ENCODE data around the gene SLC25A48.
A peak's percentile ranks its signal among the peaks of the same experiment; 100 is the strongest.
"Not testable (repeated sequence)": the region's sequence is repeated elsewhere in the genome, so short reads cannot be mapped to it uniquely, and the experiment has no call there.

Gene SLC25A48

DNA sequence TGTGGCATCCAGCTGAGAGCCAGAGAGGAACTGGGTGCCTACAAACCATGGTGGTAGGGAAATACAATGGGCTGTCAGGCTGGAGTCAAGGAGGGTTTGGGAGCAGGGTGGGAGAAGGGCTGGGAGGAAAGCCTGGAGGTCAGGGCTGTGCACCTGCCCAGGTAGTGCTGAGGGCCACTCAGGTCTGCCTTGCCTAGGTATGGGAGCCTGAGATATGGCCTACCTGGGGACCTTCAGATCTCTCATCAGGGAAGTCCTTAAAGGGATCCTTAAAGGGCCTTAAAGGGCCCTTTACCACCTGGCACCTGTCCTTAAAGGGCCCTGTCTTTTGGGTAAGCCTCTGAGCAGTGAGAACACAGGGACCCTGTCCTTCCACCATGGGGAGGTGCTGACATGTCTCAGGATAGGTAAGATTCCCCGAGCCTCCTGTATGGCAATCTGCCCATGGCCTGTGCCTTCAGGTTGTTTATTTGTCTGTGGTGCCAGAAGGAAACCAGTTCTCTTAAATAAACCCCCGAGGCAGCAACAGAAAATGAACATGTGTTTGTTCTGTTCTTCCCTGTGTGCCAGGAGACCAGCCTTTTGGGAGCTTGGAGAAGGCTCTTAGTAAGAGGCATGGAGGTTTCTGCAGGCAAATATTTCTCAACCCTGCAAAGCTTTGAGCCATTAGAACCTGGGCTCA is 23.3 kb downstream of the SLC25A48 start:
- DNase-seq (ENCODE audit: low spot score): no peak

DNA sequence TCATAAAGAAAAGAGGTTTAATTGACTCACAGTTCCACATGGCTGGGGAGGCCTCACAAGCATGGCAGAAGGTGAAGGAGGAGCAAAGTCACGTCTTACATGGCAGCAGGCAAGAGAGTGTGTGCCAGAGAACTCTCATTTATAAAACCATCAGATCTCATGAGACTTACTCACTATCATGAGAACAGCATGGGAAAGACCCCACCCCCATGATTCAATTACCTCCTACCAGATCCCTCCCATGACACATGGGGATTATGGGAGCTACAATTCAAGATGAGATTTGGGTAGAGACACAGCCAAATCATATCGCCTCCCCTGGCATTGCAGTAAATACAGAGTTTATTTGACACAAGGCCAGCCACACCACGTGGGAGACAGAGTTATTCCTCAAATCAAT is 24.7 kb downstream of the SLC25A48 start:
- DNase-seq (ENCODE audit: low spot score): not testable (repeated sequence)

DNA sequence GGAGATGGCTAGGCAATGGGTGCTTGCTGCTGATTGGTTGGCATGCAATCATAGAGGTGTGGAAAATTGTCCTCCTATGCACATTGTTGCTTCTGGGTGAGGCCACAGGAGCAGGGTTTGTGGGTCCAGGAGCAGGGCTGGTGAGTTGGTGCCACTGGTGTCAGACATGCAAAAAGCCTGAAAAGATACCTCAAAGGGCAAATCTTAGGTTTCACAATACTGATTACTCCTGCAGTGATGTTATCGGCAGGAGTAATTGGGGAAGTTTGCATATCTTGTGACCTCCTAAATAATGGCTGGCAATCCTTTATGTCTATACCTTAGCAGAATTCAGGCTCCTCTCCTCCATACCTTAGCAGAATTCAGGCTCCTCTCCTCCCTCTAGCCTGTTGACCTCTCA is 25.2 kb downstream of the SLC25A48 start:
- DNase-seq (ENCODE audit: low spot score): no peak

DNA sequence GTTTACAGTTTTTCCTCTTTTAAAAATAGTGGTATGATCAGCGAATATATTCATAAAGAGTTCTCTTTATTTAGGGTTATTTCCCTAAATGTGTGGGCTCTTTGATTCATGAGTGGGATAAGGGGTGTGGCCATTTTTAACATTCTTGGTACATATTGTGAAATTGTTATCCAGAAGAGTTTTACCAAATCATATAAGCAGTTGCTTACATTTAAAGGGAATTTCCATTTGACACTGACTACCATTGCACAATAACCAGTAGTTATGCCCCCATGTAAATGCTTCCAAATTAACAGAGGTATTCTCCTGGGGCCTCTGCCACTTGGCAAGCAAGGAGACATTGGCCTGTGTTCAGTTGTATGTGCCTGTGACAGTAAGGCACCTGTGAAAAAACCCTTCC is 27.2 kb downstream of the SLC25A48 start:
- DNase-seq (ENCODE audit: low spot score): no peak

DNA sequence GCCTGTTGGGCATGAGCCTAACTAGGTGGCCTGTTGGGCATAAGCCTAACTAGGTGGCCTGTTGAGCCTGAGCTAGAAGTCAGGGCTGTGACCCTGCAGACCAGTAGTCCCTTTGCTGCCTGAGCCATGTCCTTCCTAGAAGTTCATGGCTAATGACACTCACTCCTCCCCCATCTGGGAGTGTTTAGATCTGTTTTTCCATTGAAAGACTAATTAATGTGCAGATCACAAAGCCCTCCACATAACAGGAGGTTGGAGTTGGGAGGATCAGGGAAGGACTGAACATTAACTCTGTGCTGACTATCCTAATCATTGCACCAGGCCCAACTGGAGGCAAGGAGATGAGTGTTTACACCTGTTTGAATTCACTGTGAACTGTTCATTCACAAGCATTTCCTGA is 27.6 kb downstream of the SLC25A48 start:
- DNase-seq (ENCODE audit: low spot score): no peak

DNA sequence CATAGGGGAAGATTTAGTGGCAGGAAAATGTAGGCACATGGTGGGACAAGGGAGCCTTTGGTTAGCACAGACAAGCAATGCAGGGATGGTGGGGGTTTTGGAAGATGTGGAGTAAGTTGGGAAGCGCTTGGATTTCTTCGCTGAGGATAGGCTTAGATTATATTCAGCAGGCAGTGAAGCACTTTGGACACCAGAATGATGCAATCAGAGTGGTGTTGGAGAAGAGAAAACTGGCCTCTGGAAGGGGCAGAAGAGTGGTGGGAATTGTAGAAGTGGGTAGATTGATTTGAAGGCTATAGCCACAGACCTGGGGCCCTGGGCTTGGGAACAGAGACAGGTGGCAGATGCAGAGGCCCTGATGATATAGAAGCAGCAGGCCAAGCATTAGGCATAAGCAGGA is 28.3 kb downstream of the SLC25A48 start:
- DNase-seq (ENCODE audit: low spot score): no peak

DNA sequence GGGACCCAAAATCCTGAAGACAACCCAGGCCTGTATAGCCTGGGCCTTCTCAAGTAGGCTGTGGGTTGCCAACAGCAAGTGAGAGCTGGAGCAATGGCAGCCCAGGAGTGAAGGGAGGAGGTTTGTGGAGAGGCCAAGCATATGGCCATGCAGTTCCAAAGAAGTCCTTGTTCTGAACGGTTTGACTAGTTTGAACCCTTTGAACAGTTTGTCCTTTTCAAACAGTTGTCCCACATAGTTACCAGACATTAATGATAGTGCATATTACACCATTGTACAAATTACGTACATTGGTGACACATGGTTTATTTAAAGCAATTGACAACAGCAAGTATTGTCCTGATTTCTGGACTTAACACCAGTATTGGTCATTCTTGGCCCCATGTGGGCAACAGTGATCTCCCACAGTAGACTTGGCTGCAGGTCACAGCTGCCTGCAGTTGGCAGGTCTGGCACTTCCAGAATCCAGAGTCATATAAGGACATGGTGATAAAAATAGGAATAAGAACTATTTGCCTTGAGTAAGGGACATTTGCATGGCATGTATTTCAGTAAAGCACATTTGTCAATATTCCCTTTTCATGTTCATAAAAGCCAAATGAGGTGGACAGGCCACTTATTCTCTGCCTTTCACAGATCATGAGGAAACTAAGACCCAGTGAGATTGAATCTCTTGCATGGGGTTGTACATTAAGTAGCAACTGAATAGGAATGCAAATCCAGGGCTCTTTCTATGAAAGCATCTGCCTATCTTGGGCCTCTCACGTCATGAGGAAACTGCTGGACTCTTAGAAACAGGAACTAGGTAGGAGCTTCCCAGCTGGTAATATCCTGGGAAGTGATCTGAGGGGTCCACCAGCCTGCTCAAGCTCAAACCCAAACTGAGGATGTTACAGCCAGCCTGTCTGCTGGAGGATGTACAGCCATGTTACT is 30.3 kb downstream of the SLC25A48 start:
- no peak for DNase-seq (ENCODE audit: low spot score)

DNA sequence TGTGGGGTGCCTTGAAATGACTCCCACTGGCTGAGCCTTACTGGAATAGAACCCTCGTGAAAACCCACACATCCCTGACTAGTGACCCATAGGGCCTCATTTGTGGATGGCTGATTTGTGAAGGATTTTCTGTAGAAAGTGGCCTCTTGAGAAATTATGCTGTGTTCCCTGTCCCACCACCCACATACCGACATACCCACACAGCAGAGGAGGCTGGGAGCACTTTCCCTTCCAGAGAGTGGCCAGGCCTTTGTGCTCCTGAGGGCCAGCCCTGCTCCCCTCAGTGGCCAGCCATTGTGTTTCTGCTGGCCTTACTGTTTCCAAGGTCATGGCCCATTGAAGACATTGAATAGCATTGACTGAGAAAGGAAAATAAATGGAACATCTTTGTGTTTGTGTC is 31.6 kb downstream of the SLC25A48 start:
- DNase-seq (ENCODE audit: low spot score): no peak

DNA sequence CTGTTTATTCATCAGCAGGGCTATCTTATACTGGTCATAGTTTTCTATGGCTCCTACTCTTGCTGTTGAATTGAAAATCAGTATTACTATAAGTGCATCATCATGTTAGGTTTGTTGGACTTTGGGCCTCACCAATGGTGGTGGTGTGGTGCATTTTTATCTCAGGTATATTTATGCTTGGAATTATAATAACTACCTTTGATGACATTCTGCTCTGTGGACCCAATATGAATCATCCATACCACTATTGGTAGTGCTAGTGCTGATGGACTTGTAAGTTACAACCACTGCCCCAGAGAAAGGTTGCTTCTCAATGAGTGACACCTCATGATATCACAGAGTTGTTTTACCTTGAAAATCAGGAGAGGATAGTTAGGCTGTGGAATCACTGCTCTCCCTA is 33.1 kb downstream of the SLC25A48 start:
- DNase-seq (ENCODE audit: low spot score): no peak

DNA sequence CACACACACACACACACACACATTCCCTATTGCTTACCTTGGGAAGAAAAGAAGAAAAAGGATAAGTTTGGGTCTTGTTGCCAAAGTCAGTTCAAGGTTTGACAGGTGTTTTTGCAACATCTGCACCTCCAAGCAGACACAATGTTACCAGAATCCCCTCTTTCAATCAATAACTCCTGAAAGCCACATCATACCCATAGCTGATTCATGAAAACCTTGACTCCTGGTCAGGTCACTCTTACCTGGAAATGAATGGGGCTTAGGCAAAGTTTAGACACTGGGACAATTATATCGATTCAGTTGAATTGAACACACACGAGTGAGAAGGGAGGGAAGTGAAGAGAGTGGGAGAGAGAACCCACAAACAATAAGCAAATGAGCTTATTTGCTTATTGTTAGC is 34.2 kb downstream of the SLC25A48 start:
- no peak for DNase-seq (ENCODE audit: low spot score)

DNA sequence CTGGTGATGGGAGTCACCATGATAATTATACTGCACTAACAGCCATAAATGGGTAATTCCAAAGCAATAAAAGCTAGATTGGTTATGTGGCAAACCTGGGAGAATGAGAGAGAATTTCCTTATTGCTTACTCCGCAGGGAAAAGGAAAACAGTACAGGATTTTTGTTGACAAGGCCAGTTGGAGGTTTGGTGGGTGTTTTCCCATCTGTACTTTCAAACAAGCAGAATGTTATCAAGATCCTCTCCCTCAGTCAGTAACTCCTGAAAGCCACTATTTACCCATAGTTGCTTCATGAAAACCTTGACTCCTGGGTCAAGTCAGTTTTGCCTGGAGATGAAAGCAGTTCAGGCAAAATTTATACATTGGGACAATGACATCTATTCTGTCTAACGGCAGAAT is 34.8 kb downstream of the SLC25A48 start:
- no peak for DNase-seq (ENCODE audit: low spot score)

DNA sequence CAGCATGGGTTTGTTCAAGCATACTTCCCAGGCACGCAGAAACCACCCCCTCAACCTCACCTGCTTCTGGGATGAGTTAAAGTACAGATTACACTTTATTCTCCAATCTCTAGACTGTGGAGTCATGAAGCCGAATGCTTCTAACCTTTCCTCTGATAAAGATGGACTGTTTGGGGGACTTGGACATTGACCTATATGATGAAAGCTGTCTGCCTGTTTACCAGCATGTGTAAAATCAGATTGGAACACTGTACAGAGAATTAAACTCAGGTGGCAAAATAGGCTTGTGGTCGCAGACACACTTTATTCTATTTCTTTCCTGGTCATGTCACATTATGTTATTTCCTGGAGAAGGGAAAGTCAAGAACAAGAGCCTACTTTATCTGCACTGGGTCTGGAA is 35.5 kb downstream of the SLC25A48 start:
- no peak for DNase-seq (ENCODE audit: low spot score)

DNA sequence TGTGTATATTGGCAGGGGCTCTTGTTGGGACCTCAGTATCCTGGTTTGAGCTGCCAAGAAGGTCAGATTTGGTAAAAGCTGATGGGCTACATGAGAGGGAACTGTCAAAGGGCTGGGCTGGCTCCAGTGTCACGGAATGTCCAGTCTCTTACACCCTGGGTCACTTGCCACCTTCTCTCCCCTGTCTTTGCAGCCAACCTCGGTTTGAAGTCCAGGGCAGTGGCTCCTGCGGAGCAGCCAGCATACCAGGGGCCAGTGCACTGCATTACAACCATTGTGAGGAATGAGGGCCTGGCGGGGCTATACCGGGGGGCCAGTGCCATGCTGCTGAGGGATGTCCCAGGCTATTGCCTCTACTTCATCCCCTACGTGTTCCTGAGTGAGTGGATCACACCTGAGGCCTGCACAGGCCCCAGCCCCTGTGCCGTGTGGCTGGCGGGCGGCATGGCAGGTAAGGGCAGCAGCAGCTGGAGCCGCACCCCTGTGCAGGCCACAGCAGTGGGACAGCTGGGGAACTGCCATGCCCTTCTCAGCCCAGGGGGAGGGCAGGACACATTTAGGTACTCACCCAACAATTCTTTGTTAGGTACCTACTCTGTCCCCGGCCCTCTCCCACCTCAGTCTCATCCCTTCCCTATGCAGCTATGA is 36.9 kb downstream of the SLC25A48 start:
- DNase-seq (ENCODE audit: low spot score): no peak

DNA sequence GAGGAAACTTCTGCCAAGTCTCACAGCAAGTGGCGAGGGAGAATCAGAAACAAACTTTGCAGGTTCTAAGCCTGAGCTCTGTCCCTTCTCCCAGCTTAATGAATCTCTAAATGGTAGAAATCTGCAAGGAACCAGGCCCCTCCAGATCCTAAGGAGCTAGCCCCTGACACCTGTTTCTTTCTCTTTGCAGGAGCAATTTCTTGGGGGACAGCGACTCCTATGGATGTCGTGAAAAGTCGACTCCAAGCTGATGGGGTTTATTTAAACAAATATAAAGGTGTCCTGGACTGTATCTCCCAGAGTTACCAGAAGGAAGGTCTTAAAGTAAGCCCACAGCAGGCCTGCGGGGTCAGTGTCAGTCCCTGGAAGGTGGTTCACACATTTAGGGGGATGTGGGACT is 39.4 kb downstream of the SLC25A48 start:
- no peak for DNase-seq (ENCODE audit: low spot score)

DNA sequence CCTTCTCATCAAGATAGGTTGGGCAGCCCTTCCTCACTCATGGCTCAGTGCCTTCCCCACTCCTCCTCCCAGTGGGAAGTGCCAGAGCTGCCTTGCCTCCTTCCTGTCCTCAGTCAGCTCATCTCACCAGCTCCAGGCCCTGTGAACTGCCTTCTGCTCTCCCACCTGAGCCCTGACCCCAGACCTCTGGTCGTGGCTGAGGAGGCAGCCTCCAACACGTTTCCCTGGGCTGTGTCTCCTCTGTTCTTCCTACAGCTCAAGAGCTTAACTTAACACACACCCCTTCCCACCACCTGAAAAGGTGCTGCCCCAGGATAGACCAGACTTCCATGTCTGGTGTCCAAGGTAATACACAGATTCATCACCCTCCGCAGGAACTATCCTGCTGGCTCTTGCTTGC is 40.0 kb downstream of the SLC25A48 start:
- no peak for DNase-seq (ENCODE audit: low spot score)

DNA sequence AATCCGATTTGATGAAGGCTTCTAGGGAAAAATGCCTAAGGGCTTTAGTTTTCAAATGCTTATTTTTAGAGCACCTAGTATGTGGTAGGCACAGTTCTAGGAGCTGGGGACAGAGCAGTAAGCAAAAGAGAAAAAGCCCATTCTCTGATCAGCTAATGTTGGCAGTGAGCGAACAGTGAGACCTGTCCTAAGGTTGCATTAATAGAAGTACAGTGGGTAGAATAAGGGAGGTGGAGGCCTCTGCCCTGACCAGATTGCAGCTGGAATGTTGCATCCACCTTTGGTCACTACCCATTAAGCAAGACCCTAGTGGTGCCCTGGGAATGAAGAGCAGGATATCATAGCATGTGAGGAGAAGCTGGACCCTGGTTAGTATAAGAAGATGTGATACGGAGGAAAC is 41.1 kb downstream of the SLC25A48 start:
- DNase-seq (ENCODE audit: low spot score): no peak

DNA sequence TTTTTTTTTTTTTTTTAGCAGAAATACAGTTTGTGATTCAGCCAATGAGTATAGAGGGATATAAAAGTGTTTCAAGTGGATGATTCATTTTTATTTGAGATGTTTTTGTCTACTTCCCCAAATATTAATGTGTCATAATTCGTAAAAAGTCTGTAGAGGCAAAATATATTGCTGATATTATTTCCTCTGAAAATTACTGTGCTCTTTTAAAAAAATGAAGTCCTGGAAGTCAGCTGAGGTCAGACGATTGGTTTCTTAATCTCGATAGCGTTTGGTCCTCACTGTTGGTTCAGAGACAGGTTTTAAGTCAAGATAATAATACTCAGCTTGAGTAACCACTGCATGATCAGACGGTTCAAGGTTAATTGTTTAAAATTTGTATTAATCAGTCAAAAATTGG is 41.7 kb downstream of the SLC25A48 start:
- DNase-seq (ENCODE audit: low spot score): no peak

DNA sequence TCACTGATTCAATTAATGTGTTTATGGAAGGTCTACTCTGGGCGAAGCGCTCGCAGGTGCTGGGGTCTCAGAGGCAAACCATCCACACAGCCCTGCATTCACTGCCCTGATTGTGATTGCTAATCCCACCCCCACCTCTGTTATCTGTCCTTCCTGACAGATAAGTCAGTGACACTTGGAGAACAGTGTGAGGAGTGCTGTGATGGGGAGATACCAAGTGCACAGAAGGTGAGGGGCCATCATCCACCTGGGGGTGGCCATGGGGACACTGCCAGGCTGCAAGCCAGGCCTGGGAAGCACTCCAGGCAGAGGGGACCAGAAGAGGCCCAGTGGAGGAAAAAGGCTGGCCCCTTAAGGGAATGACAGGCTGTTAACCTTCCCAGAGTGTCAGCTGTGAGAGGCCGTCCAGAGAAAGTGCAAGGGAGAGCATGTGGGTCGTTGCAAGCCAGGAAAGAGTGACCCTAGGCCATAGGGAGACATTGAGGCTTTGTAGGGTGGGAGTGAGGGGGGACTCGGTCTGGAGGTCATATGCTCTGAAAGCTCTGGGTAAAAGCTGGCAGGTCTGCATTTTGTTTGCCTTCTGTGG is 43.2 kb downstream of the SLC25A48 start:
- DNase-seq (ENCODE audit: low spot score): no peak

DNA sequence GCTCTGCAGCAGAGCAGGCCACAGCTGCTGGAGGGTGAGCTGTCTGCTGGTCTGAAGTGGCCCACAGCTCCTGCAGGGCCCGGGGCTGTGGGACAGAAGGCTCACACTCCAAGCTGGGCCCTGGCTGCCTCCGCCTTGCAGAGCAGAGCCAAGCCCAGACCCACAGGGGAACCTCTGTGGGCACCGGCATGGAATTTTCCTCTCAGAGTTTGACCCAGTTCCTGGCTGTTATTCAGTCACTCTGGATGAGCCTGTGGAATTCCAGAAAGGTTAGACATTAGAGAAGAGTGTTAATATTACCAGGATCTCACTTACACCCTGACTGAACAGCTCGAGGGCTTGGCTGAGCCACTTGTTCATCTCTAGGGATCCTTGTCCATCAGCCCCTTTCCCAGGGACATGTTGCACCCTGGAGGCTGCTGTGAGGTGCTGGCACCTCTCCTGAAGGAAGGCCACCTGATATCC is 43.7 kb downstream of the SLC25A48 start:
- DNase-seq (ENCODE audit: low spot score): peak; percentile 45

DNA sequence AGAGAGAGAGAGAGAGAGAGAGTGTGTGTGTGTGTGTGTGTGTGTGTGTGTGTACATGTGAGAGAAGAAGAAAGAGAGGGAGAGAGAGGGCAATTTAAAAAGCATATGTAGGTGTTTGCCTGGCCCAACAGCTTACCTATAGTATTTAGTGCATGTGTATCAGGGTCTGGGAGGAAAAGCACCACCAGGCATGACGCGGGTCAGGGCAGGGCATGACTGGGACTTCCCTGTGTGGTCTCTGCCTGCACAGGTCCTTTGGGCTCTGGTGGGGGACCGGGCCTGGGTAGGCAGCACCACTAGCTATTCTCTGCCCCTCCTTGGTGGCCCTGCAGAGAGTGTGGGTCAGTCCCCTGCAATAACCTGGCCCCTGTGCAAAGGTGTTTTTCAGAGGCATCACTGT is 45.1 kb downstream of the SLC25A48 start:
- no peak for DNase-seq (ENCODE audit: low spot score)

DNA sequence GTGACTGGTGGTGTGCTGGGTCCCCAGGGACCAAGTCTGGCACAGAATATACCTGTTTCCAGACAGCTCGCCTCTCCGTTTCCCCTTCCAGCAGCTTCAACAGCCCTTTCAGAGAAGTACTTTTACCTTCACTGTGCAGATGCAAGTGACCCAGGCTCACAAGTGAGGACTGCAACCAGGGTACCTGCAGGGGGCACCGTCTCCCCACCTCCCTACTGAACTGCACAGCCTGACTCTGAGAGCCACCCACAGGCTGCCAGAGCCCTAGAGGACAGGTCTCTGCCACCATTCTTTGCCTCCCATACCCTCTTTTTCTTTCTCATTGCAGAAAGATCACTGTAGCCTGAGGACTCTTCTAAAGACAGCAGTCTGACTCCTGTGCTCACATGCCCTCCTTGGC is 45.8 kb downstream of the SLC25A48 start:
- peak; percentile 19 for DNase-seq (ENCODE audit: low spot score)

DNA sequence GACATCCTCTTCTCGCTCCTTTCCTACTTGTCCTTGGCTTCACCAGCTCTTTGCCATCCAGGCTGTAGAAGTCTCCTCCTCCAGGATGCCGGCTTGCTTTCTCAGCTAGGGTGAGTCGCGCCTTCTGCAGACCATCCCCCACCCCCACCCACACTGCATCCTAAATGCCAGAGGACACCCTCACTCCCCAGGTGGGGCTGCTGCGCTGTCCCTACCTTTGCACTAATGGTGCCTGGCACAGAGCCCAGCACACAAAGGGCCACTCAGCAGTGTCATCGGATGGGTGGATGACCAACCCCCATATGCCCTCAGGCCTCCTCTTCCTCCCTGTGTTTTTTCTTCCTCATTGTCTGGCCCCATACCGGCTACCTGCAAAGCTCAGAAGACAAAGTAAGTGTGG is 46.3 kb downstream of the SLC25A48 start:
- DNase-seq (ENCODE audit: low spot score): no peak

DNA sequence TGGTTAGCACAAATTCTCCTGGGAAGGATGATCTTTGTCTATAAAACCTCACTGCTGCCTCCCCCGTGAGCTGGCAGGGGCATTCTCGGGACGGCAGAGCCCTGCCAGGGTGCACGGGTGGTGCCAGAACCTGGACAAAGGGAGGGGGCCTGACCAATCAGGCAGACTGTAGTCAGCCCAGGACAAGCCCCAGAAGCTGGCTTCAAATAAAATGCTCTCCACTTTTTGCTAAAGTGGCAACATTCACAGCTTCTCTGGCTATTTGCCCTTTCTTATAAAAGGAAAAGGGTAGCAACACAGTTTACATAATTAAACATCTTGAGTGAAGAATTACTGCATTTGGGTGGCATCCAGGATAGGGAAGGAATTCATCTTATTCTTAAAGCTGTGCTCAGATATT is 46.8 kb downstream of the SLC25A48 start:
- DNase-seq (ENCODE audit: low spot score): no peak

All from GM03348 (cell line).